Suprapubic skin (tissue), 4 donors: ENCODE measurements around the gene PFKFB3. TPM values are rescaled to one million over a fixed set of nuclear protein-coding genes. Genes with fewer than 3 reads are reported as not detected.

Experiments
- DNase-seq, 2 donors: peaks; one replicate each; pipeline ENCODE4 v3.0.0-alpha.2; 2019; ENCODE audit warnings: low spot score in 2 of 2
- H3K27ac ChIP-seq: fragments of 200-600 bp; sonication (generic); one replicate; pipeline ENCODE4 v1.5.1; 2019
- H3K27me3 ChIP-seq: fragments of 200-600 bp; sonication (generic); one replicate; pipeline ENCODE4 v1.5.1; 2019
- H3K36me3 ChIP-seq: fragments of 200-600 bp; sonication (generic); one replicate; pipeline ENCODE4 v1.5.1; 2019
- H3K4me1 ChIP-seq: fragments of 200-600 bp; sonication (generic); one replicate; pipeline ENCODE4 v1.5.1; 2019
- H3K4me3 ChIP-seq: fragments of 200-600 bp; sonication (generic); one replicate; pipeline ENCODE4 v1.5.1; 2019; ENCODE audit warnings: mild to moderate bottlenecking
- H3K9me3 ChIP-seq: fragments of 200-600 bp; sonication (generic); one replicate; pipeline ENCODE4 v1.5.1; 2019
- CTCF ChIP-seq, 2 donors: fragments of 200-600 bp in 1 of 2; fragments of 450-650 bp in 1 of 2; sonication (generic) in 1 of 2; IDR thresholded peaks; one replicate each; pipeline ENCODE4 v1.5.1; 2016 to 2019; ENCODE audit warnings: antibody characterized with exemption in 2 of 2, mild to moderate bottlenecking in 1 of 2, moderate library complexity in 1 of 2
- EP300 ChIP-seq: sonication (generic); formaldehyde crosslinking; IDR thresholded peaks from one replicate; pipeline ENCODE4 v1.6.1; 2017; ENCODE audit warnings: antibody characterized with exemption
- POLR2A ChIP-seq, 2 donors: fragments of 450-650 bp; IDR thresholded peaks; one replicate each; pipeline ENCODE4 v1.6.1; 2017; ENCODE audit warnings: antibody characterized with exemption in 2 of 2, mild to moderate bottlenecking in 2 of 2, moderate library complexity in 2 of 2
- POLR2AphosphoS5 ChIP-seq, 3 donors: sonication (generic); formaldehyde crosslinking; IDR thresholded peaks; one replicate each; pipeline ENCODE4 v1.6.1; 2017; ENCODE audit warnings: antibody characterized with exemption in 3 of 3
- WGBS: methylation state at CpG from one replicate; pipeline ENCODE4 v1.1.5; 2018; 5-methylcytosine and 5-hydroxymethylcytosine counted together
- total RNA-seq, 4 donors: library from RNA; depleted of rRNA; stranded (reverse); fragments of >200 nt; gene quantifications; one replicate each; pipeline ENCODE4 v1.1.0, GENCODE V29; 2016

Gene PFKFB3
- total RNA-seq, 4 donors from 2014 or later, result 40.1 to 115 (median 52.2) TPM

- Histone ChIP-seq H3K27ac (no peak overlapping the region), H3K4me3 (no peak overlapping the region), H3K9me3 (no peaks in the 10 kb centered on the region), H3K36me3 (no peaks in the 10 kb centered on the region), H3K27me3 (no peaks in the 10 kb centered on the region), H3K4me1 (peaks cover 59% of the 10 kb centered on the region)
- 89% methylated on average over 16 of the region's 16 CpGs for WGBS
- no peak for TF ChIP-seq POLR2A (IDR thresholded peaks at IDR 0.05)
- TF ChIP-seq CTCF (IDR thresholded peaks at IDR 0.05), result no peak
- TF ChIP-seq EP300, result no peak
- TF ChIP-seq POLR2AphosphoS5 (IDR thresholded peaks at IDR 0.05), result no peak
- DNase-seq, result no peak
Measured at GRCh38 chr10:6175329-6176055, 27.2 kb upstream of the PFKFB3 start.

GRCh38 chr10:6176691-6177231, 26.0 kb upstream of the PFKFB3 start:
- Histone ChIP-seq H3K27ac (peak overlapping the region; percentile 77), H3K9me3 (no peaks in the 10 kb centered on the region), H3K27me3 (no peaks in the 10 kb centered on the region), H3K36me3 (no peaks in the 10 kb centered on the region), H3K4me1 (peaks cover 47% of the 10 kb centered on the region), H3K4me3 (no peak overlapping the region)
- TF ChIP-seq POLR2A (IDR thresholded peaks at IDR 0.05) (no peak), POLR2AphosphoS5 (IDR thresholded peaks at IDR 0.05) (no peak), CTCF (IDR thresholded peaks at IDR 0.05) (no peak), EP300 (no peak)
- 40% methylated on average over 5 of the region's 8 CpGs for WGBS
- DNase-seq, result no peak

- Histone ChIP-seq H3K4me1 (peaks cover 42% of the 10 kb centered on the region), H3K27me3 (no peaks in the 10 kb centered on the region), H3K27ac (no peak overlapping the region)
Measured at GRCh38 chr10:6177880-6178281, 24.9 kb upstream of the PFKFB3 start.

GRCh38 chr10:6178581-6178980, 24.2 kb upstream of the PFKFB3 start:
- Histone ChIP-seq H3K27me3 (no peaks in the 10 kb centered on the region), H3K27ac (no peak overlapping the region), H3K4me1 (peaks cover 35% of the 10 kb centered on the region), H3K9me3 (no peaks in the 10 kb centered on the region), H3K4me3 (no peak overlapping the region), H3K36me3 (no peaks in the 10 kb centered on the region)
- TF ChIP-seq CTCF (IDR thresholded peaks at IDR 0.05) (no peak), EP300 (no peak), POLR2A (IDR thresholded peaks at IDR 0.05) (no peak), POLR2AphosphoS5 (IDR thresholded peaks at IDR 0.05) (no peak)
- 67% methylated on average over 8 of the region's 17 CpGs for WGBS
- no peak for DNase-seq

More at GRCh38 chr10:6177880-6178281, 24.9 kb upstream of the PFKFB3 start:
- Histone ChIP-seq H3K9me3 (no peaks in the 10 kb centered on the region), H3K4me3 (no peak overlapping the region), H3K36me3 (no peaks in the 10 kb centered on the region)
- DNase-seq, result no peak
- WGBS, result 86% methylated on average over 8 of the region's 9 CpGs
- no peak for TF ChIP-seq POLR2A (IDR thresholded peaks at IDR 0.05)
- no peak for TF ChIP-seq CTCF (IDR thresholded peaks at IDR 0.05)
- no peak for TF ChIP-seq POLR2AphosphoS5 (IDR thresholded peaks at IDR 0.05)
- no peak for TF ChIP-seq EP300

- DNase-seq, result no peak
- Histone ChIP-seq H3K4me1 (peaks cover 32% of the 10 kb centered on the region), H3K36me3 (no peaks in the 10 kb centered on the region), H3K27me3 (no peaks in the 10 kb centered on the region), H3K9me3 (no peaks in the 10 kb centered on the region), H3K4me3 (no peak overlapping the region), H3K27ac (no peak overlapping the region)
- 50% methylated on average over 8 of the region's 8 CpGs for WGBS
- TF ChIP-seq POLR2A (IDR thresholded peaks at IDR 0.05) (no peak), POLR2AphosphoS5 (IDR thresholded peaks at IDR 0.05) (no peak), CTCF (IDR thresholded peaks at IDR 0.05) (no peak), EP300 (no peak)
Measured at GRCh38 chr10:6179078-6179477, 23.7 kb upstream of the PFKFB3 start.
